ENCODE data around the gene SCAMP2.

GRCh38 chr15:74845581-74845980, 27.6 kb downstream of the SCAMP2 start:
- no peak for TF ChIP-seq ZNF317 (CRISPR knock-in tag; IDR thresholded peaks at IDR 0.05; ENCODE audit: borderline replicate concordance, low read depth)
- TF ChIP-seq MXD4 (CRISPR knock-in tag; IDR thresholded peaks at IDR 0.05; ENCODE audit: borderline replicate concordance): no peak
- no peak for TF ChIP-seq CTCF (IDR thresholded peaks at IDR 0.05)
- no peak for TF ChIP-seq ZNF281 (CRISPR knock-in tag; IDR thresholded peaks at IDR 0.05)
- no peak for TF ChIP-seq ZNF671 (CRISPR knock-in tag; IDR thresholded peaks at IDR 0.05)
- TF ChIP-seq NFYB (CRISPR knock-in tag; conservative IDR thresholded peaks at IDR 0.05; ENCODE audit: low read depth): no peak
- TF ChIP-seq JUN (CRISPR knock-in tag; IDR thresholded peaks at IDR 0.05): no peak
- TF ChIP-seq E2F5 (CRISPR knock-in tag; IDR thresholded peaks at IDR 0.05): no peak
- TF ChIP-seq KAT7 (CRISPR knock-in tag; IDR thresholded peaks at IDR 0.05; ENCODE audit: borderline replicate concordance): no peak
- no peak for TF ChIP-seq TEAD1 (CRISPR knock-in tag; IDR thresholded peaks at IDR 0.05)
- TF ChIP-seq TEAD4 (CRISPR knock-in tag; IDR thresholded peaks at IDR 0.05): no peak
- no peak for TF ChIP-seq USF2 (CRISPR knock-in tag; IDR thresholded peaks at IDR 0.05)

All from WTC11 (cell line).